Urinary bladder (tissue), 4 donors: ENCODE results near the gene DCN. TPM values are rescaled to one million over a fixed set of nuclear protein-coding genes. Genes with fewer than 3 reads are reported as not detected.

Experiments
- DNase-seq: peaks from one replicate; pipeline ENCODE4 v3.0.0-alpha.2; 2015; ENCODE audit errors: extremely low spot score
- H3K27ac ChIP-seq: one replicate; pipeline ENCODE4 v1.5.1; 2013; ENCODE audit warnings: low read depth, mild to moderate bottlenecking, moderate library complexity
- H3K36me3 ChIP-seq: one replicate; pipeline ENCODE4 v1.6.1; 2013; ENCODE audit warnings: mild to moderate bottlenecking, moderate library complexity; ENCODE audit not compliant: insufficient read depth
- H3K4me1 ChIP-seq: one replicate; pipeline ENCODE4 v1.6.1; 2013; ENCODE audit warnings: mild to moderate bottlenecking, moderate library complexity; ENCODE audit not compliant: insufficient read depth
- H3K4me3 ChIP-seq: one replicate; pipeline ENCODE4 v1.5.1; 2013; ENCODE audit warnings: low read depth, low read length
- WGBS: extraction: QIAGEN DNeasy Blood & Tissue Kit; methylation state at CpG from one replicate; pipeline ENCODE4 v1.1.7; 2013; 5-methylcytosine and 5-hydroxymethylcytosine counted together
- polyA plus RNA-seq: library from polyadenylated mRNA; stranded (reverse); fragments of 200-250 nt; gene quantifications from one replicate; pipeline ENCODE4 v1.2.3, GENCODE V29; 2013
- total RNA-seq: library from RNA; depleted of rRNA; stranded (reverse); fragments of >200 nt; gene quantifications from one replicate; pipeline ENCODE4 v1.2.3, GENCODE V29; 2014
- donor health status: healthy with polysubstance abuse.
- donor health status: healthy.

DCN gene
- total and polyA plus RNA-seq, 2 donors = 2,925 to 3,503 TPM

DNA sequence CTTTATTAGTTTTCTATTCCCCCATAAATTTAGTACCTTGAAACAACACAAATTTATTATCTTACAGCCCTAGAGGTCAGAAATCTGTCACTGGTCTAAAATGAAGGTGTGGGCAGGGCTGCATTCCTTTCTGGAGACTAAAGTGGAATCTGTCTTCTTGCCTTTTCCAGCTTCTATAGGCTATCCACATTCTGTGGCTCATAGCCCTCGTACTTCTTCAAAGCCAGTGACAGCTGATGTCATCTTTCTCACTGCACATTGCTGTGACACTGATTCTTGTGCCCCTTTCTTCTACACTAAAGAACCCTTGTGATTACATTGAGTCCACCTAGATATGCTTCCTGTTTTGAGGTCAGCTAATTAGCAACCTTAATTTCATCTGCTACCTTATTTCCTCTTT is 23.2 kb upstream of the DCN start:
- H3K27ac ChIP-seq = no peak overlapping the region
- no peak for DNase-seq
- no peaks in the 10 kb centered on the region for H3K4me1 ChIP-seq
- no peaks in the 10 kb centered on the region for H3K36me3 ChIP-seq
- 90% methylated on average over 1 of the region's 1 CpG for WGBS
- H3K4me3 ChIP-seq = no peak overlapping the region

GRCh38 chr12:91204421-91204820 is 21.8 kb upstream of the DCN start:
- H3K36me3 ChIP-seq = no peaks in the 10 kb centered on the region
- DNase-seq = no peak

GRCh38 chr12:91203610-91204009 is 21.0 kb upstream of the DCN start:
- H3K4me1 ChIP-seq = no peaks in the 10 kb centered on the region
- no peak for DNase-seq
- whole genome bisulfite sequencing = 74% methylated on average over 3 of the region's 3 CpGs
- H3K36me3 ChIP-seq = no peaks in the 10 kb centered on the region
- no peak overlapping the region for H3K27ac ChIP-seq
- H3K4me3 ChIP-seq = no peak overlapping the region

More at GRCh38 chr12:91204421-91204820, 21.8 kb upstream of the DCN start:
- 86% methylated on average over 4 of the region's 4 CpGs for WGBS
- H3K4me1 ChIP-seq = no peaks in the 10 kb centered on the region
- H3K4me3 ChIP-seq = no peak overlapping the region
- H3K27ac ChIP-seq = no peak overlapping the region

DNA sequence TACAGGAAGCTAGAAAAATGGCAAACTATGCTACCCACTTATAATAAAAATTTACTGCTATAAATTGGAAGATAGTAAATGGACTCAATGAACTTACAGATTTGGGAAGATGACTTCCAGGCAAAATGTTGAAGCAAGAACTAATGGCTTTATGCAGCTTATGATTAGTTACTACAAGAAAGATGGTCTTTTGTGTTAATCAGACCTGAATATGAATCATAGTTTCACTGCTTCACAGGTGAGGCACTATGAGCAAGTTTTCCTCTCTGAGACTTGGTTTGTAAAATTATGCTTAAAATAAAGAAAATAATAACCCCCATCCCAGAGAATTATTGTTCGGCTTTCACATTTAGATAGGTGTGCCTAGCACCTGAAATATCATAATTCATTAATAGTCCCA is 19.8 kb upstream of the DCN start:
- WGBS = 98% methylated on average over 1 of the region's 1 CpG
- DNase-seq = no peak
- H3K36me3 ChIP-seq = no peaks in the 10 kb centered on the region

DNA sequence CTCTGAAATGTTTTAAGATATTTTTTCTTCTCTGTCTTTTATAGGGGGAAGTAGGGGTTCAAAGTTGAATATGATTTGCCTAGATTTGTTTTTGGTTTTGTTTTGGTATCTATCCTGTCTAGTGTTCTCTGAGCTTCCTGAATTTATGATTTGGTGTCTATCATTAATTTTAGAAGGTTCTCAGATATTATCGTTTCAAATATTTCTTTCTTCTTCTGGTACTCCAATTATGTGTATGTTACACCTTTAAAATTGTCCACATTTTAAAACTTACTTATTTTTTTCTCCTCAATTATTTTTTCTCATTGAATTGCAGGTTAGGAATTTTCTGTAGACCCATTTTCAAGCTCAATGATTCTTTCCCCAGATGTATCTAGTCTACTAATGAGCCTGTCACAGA is 13.8 kb upstream of the DCN start:
- no peak overlapping the region for H3K27ac ChIP-seq
- H3K36me3 ChIP-seq = no peaks in the 10 kb centered on the region
- WGBS = 94% methylated on average over 1 of the region's 1 CpG
- no peak overlapping the region for H3K4me3 ChIP-seq
- DNase-seq = no peak
- H3K4me1 ChIP-seq = no peaks in the 10 kb centered on the region

More for the DNA sequence above, 19.8 kb upstream of the DCN start:
- H3K4me1 ChIP-seq = no peaks in the 10 kb centered on the region
- H3K27ac ChIP-seq = no peak overlapping the region
- no peak overlapping the region for H3K4me3 ChIP-seq

DNA sequence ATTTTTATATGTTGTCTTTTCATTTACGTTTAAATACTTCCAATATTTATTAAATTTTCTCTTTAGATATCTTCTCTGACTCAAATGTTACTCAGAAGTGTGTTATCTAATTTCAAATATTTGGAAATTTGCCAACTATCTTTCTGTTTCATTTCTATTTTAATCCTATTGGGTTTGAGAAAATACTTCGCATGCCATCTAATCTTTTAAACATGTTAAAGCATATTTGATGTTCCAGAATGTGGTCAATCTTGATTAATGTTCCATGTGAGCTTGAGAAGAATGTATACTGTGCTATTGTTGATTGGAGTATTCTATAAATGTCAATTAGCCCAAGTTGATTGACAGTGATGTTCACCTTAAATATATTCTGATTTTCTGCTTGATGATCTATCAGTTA is 11.9 kb upstream of the DCN start:
- Histone ChIP-seq H3K4me1 (no peaks in the 10 kb centered on the region), H3K36me3 (no peaks in the 10 kb centered on the region), H3K27ac (no peak overlapping the region), H3K4me3 (no peak overlapping the region)
- DNase-seq = no peak
- 71% methylated on average over 2 of the region's 2 CpGs for WGBS

- no peak overlapping the region for H3K4me3 ChIP-seq
- no peak for DNase-seq
- no peaks in the 10 kb centered on the region for H3K4me1 ChIP-seq
- H3K36me3 ChIP-seq = no peaks in the 10 kb centered on the region
- no peak overlapping the region for H3K27ac ChIP-seq
- WGBS = 59% methylated on average over 2 of the region's 2 CpGs
Observed at GRCh38 chr12:91191513-91192111, 9.0 kb upstream of the DCN start.

GRCh38 chr12:91189516-91189915 is 6.9 kb upstream of the DCN start:
- DNase-seq = no peak

DNA sequence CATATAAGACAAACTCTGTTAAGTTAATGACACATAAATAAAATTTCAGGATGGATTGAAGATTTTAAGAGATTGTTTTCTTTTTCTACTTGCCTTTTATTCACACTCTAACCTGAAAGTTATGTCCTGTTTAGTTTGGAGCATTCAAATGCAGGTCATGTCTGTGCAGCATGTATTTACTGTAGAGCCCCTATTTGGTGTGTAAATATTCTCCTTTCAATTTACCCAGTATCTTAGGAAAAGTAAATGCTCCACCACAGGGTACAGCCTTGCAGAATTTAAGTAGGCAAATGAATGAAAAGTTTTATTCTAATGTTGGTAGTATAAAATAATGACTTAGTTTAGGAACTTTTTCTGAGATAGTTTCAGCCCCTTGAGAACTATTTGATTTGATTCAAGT is 6.2 kb upstream of the DCN start:
- no peak overlapping the region for H3K27ac ChIP-seq
- H3K36me3 ChIP-seq = no peaks in the 10 kb centered on the region
- no peak overlapping the region for H3K4me3 ChIP-seq
- no peaks in the 10 kb centered on the region for H3K4me1 ChIP-seq
- DNase-seq = no peak

More at GRCh38 chr12:91189516-91189915, 6.9 kb upstream of the DCN start:
- Histone ChIP-seq H3K4me3 (no peak overlapping the region), H3K27ac (no peak overlapping the region), H3K36me3 (no peaks in the 10 kb centered on the region), H3K4me1 (no peaks in the 10 kb centered on the region)
- WGBS = 26% methylated on average over 3 of the region's 3 CpGs

- H3K4me3 ChIP-seq = no peak overlapping the region
- H3K4me1 ChIP-seq = no peaks in the 10 kb centered on the region
- no peak overlapping the region for H3K27ac ChIP-seq
- DNase-seq = no peak
- H3K36me3 ChIP-seq = no peaks in the 10 kb centered on the region
- WGBS = 30% methylated on average over 2 of the region's 2 CpGs
Observed at GRCh38 chr12:91186156-91186555, 3.5 kb upstream of the DCN start.

DNA sequence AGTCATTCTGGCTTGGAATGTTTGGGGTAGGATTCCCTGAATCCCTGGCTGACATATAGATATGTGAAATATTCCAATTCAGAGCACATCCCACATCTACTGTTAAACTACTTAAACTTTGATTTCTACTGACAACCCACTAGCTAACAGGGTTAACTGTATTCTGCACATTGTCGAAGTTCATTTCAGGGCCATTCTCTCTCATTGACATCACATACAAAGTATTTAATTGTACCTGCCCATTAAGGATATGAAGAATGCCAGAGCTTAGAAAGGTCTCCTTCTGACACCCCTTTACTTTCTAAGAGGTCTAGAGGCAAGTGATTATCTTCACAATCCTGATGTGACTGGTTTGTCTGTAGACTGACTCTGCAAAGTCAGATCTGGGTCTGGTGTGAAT is 2.8 kb upstream of the DCN start:
- H3K4me3 ChIP-seq = no peak overlapping the region
- no peak for DNase-seq
- no peaks in the 10 kb centered on the region for H3K36me3 ChIP-seq
- H3K4me1 ChIP-seq = no peaks in the 10 kb centered on the region
- 54% methylated on average over 1 of the region's 1 CpG for WGBS
- H3K27ac ChIP-seq = no peak overlapping the region

DNA sequence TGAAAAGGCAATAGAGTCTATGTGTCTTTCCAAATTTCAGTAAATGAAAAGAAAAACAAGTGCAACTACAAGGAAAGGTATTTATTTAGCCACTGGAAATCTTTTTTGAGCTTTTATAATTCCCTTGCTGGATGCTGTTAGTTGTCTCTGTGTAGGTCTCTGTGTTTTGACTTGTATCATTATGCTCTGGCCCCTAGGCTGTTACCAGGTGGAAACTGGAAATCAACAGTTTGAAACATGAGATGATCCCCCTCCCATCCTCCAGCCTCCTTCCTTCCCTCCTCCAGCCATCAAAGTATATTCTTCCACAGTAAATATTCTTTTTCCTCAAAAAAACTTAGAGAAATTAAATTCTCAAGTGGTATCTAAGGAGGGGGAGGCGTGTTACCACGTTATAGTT is 934 bp upstream of the DCN start:
- Histone ChIP-seq H3K4me1 (no peaks in the 10 kb centered on the region), H3K27ac (peak overlapping the region; percentile 50)

GRCh38 chr12:91180582-91181395 is 1.8 kb downstream of the DCN start:
- H3K4me1 ChIP-seq = no peaks in the 10 kb centered on the region
- 12% methylated on average over 4 of the region's 4 CpGs for WGBS
- H3K4me3 ChIP-seq = peak overlapping the region; percentile 50
- H3K27ac ChIP-seq = peak overlapping the region; percentile 38
- no peaks in the 10 kb centered on the region for H3K36me3 ChIP-seq
- no peak for DNase-seq

More for the DNA sequence above, 934 bp upstream of the DCN start:
- 30% methylated on average over 2 of the region's 2 CpGs for WGBS
- DNase-seq = no peak
- H3K4me3 ChIP-seq = no peak overlapping the region
- H3K36me3 ChIP-seq = no peaks in the 10 kb centered on the region

DNA sequence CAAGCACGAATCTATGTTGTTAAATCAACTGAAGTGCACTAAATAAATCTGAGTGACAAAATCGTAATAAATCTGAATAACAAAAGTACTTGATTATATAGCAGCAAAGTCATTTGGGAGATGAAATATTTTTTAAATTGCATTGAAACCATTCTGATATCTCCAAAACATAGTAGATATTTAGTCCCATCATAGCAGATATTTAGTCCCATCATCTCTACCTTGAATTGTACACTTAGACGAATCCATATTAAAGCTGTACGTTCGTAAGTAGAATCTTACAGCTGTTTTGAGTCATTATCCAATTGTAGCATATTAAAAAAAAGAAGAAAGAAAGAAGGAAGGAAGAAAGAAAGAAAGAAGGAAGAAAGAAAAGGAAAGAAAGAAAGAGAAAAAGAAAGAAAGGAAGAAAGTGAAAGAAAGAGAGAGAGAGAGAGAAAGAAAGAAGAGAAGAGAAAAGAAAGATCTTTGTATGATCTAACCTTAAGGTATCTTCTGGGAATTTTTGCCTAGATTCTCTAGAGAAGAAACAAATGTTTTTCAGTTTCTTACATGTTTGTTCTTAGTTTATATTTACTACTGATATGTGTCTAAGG is 2.6 kb downstream of the DCN start:
- H3K27ac ChIP-seq = no peak overlapping the region
- H3K4me3 ChIP-seq = peak overlapping the region; percentile 50
- WGBS = 22% methylated on average over 5 of the region's 5 CpGs
- no peaks in the 10 kb centered on the region for H3K36me3 ChIP-seq
- no peaks in the 10 kb centered on the region for H3K4me1 ChIP-seq
- no peak for DNase-seq
